HepG2 (cell line): ENCODE data around the gene COX8C. TPM values are rescaled to one million over a fixed set of nuclear protein-coding genes. Genes with fewer than 3 reads are reported as not detected.

ENCODE experiments used
- ATAC-seq: fragments of 200-7000 bp; cut with Tn5 transposase; 3 replicates; pipeline ENCODE4 v1.9.1; 2020; ENCODE audit warnings: mild to moderate bottlenecking, moderate library complexity
- BruUV-seq: library from RNA; stranded (reverse); fragments of 400-500 nt; replicated peaks from 2 replicates; lab custom pipeline; 2021; lab: Mats Ljungman, UMichigan
- CTCF ChIA-PET: fragments of 300-600 bp; formaldehyde crosslinking; extraction: SDS; loops from one replicate; lab custom pipeline; 2021; ENCODE audit warnings: low total read pairs, inconsistent platforms, low intra/inter-chr PET ratio; lab: Yijun Ruan, JAX
- POLR2A ChIA-PET: fragments of 350-600 bp; sonication (Branson Sonifier 250); formaldehyde crosslinking; loops from one replicate; lab custom pipeline; 2020; ENCODE audit warnings: antibody characterized with exemption, inconsistent platforms; lab: Yijun Ruan, JAX
- DNase-seq: peaks from one replicate; pipeline ENCODE4 v3.0.0-alpha.2; 2015; ENCODE audit warnings: low spot score
- FAIRE-seq: peaks from 3 replicates; lab custom pipeline; 2011; peaks lifted over from hg19 to GRCh38; lab: Jason Lieb, UNC
- H2AFZ ChIP-seq: one replicate; pipeline ENCODE4 v1.6.1; 2011; ENCODE audit warnings: low read length, inconsistent platforms
- H3K27ac ChIP-seq: fragments of 300-600 bp; 3 replicates; pipeline ENCODE4 v1.8.0; 2011; ENCODE audit warnings: mixed run types, mild to moderate bottlenecking, mixed read lengths, low read length, inconsistent platforms; ENCODE audit not compliant: insufficient read depth; ENCODE audit errors: extremely low read length
- H3K27me3 ChIP-seq, 2 experiments: fragments of 200-600 bp in 1 of 2; 2 replicates in 1 of 2; 3 replicates in 1 of 2; pipeline versions ENCODE4 v1.6.0 to v1.8.0; 2011; ENCODE audit warnings: low read length in 2 of 2, mild to moderate bottlenecking in 2 of 2, moderate library complexity in 2 of 2, inconsistent platforms in 1 of 2; ENCODE audit not compliant: insufficient read depth in 2 of 2, control insufficient read depth in 1 of 2
- H3K36me3 ChIP-seq, 2 experiments: fragments of 200-600 bp in 1 of 2; replicated peaks in 1 of 2; 2 replicates in 1 of 2; 3 replicates in 1 of 2; pipeline versions ENCODE4 v1.5.1 to v1.8.0; 2011; ENCODE audit warnings: low read length in 2 of 2, inconsistent platforms in 1 of 2; ENCODE audit not compliant: insufficient read depth in 2 of 2, control insufficient read depth in 1 of 2
- H3K4me1 ChIP-seq: 2 replicates; pipeline ENCODE4 v1.5.1; 2012; ENCODE audit warnings: low read length, inconsistent platforms; ENCODE audit not compliant: insufficient read depth
- H3K4me2 ChIP-seq: 2 replicates; pipeline ENCODE4 v1.6.0; 2011; ENCODE audit warnings: low read depth, low read length, inconsistent platforms
- H3K4me3 ChIP-seq, 3 experiments: fragments of 200-600 bp in 1 of 3; sonication (generic), shearing (Covaris generic) in 1 of 3; replicated peaks in 1 of 3; 2 replicates each; pipeline ENCODE4 v1.5.1; 2011 to 2016; ENCODE audit warnings: low read length in 3 of 3, inconsistent platforms in 2 of 3, low read depth in 2 of 3, mild to moderate bottlenecking in 2 of 3, control low read depth in 1 of 3, mixed read lengths in 1 of 3; ENCODE audit not compliant: insufficient read depth in 1 of 3
- H3K79me2 ChIP-seq: one replicate; pipeline ENCODE4 v1.6.1; 2011; ENCODE audit warnings: low read length, inconsistent platforms; ENCODE audit not compliant: insufficient read depth
- H3K9ac ChIP-seq: 2 replicates; pipeline ENCODE4 v1.6.0; 2011; ENCODE audit warnings: mild to moderate bottlenecking, low read depth, low read length, inconsistent platforms; ENCODE audit not compliant: insufficient read depth
- H3K9me3 ChIP-seq: 2 replicates; pipeline ENCODE4 v1.5.1; 2012; ENCODE audit warnings: mild to moderate bottlenecking, low read length
- H4K20me1 ChIP-seq: 2 replicates; pipeline ENCODE4 v1.6.0; 2011; ENCODE audit warnings: inconsistent platforms, mild to moderate bottlenecking, low read length, moderate library complexity; ENCODE audit not compliant: insufficient read depth
- HDAC1 ChIP-seq: sonication (generic); formaldehyde crosslinking; IDR thresholded peaks from 2 replicates; pipeline ENCODE4 v1.5.1; 2020; ENCODE audit warnings: mild to moderate bottlenecking, missing genetic modification reagents
- HDAC2 ChIP-seq: sonication (generic); formaldehyde crosslinking; IDR thresholded peaks from 2 replicates; pipeline ENCODE4 v1.4.0; 2020; ENCODE audit warnings: missing genetic modification reagents
- HNRNPUL1 ChIP-seq: fragments of 200-400 bp; formaldehyde crosslinking; IDR thresholded peaks from 2 replicates; pipeline ENCODE4 v1.6.1; 2017; ENCODE audit warnings: low read depth, mild to moderate bottlenecking, low read length, moderate library complexity
- HOXA7 ChIP-seq: sonication (generic); formaldehyde crosslinking; IDR thresholded peaks from 2 replicates; pipeline ENCODE4 v1.8.1; 2022; ENCODE audit warnings: mild to moderate bottlenecking, missing genetic modification reagents, moderate library complexity
- IRF2 ChIP-seq: IDR thresholded peaks from 2 replicates; pipeline ENCODE4 v1.6.1; 2018; ENCODE audit warnings: missing genetic modification reagents, missing compliant biosample characterization
- SETDB1 ChIP-seq: sonication (generic); formaldehyde crosslinking; IDR thresholded peaks from 2 replicates; pipeline ENCODE4 v1.5.1; 2020; ENCODE audit warnings: missing genetic modification reagents, mild to moderate bottlenecking, borderline replicate concordance
- SOX5 ChIP-seq: IDR thresholded peaks from 2 replicates; pipeline ENCODE4 v1.6.1; 2016; ENCODE audit warnings: borderline replicate concordance
- SP4 ChIP-seq: sonication (generic); formaldehyde crosslinking; IDR thresholded peaks from 2 replicates; pipeline ENCODE4 v1.8.1; 2023; ENCODE audit warnings: mild to moderate bottlenecking, missing genetic modification reagents
- ZNF550 ChIP-seq: sonication (generic); formaldehyde crosslinking; IDR thresholded peaks from 2 replicates; pipeline ENCODE4 v1.4.0; 2020; ENCODE audit warnings: mild to moderate bottlenecking, missing genetic modification reagents, borderline replicate concordance
- ZNF607 ChIP-seq: sonication (generic); formaldehyde crosslinking; IDR thresholded peaks from 2 replicates; pipeline ENCODE4 v1.5.1; 2020; ENCODE audit warnings: missing genetic modification reagents, mild to moderate bottlenecking, borderline replicate concordance
- ZNF615 ChIP-seq: sonication (generic); formaldehyde crosslinking; IDR thresholded peaks from 2 replicates; pipeline ENCODE4 v1.5.0; 2020; ENCODE audit warnings: mild to moderate bottlenecking, missing genetic modification reagents, borderline replicate concordance
- ZNF616 ChIP-seq: sonication (generic); formaldehyde crosslinking; IDR thresholded peaks from 2 replicates; pipeline ENCODE4 v1.5.0; 2020; ENCODE audit warnings: low read depth, mild to moderate bottlenecking, missing genetic modification reagents
- ZNF75D ChIP-seq: sonication (generic); formaldehyde crosslinking; IDR thresholded peaks from 2 replicates; pipeline ENCODE4 v1.8.1; 2023; ENCODE audit warnings: missing genetic modification reagents, mild to moderate bottlenecking, borderline replicate concordance
- ZNF784 ChIP-seq: sonication (generic); formaldehyde crosslinking; IDR thresholded peaks from 2 replicates; pipeline ENCODE4 v1.5.1; 2020; ENCODE audit warnings: missing genetic modification reagents, mild to moderate bottlenecking, borderline replicate concordance
- ZNF792 ChIP-seq: IDR thresholded peaks from 2 replicates; pipeline ENCODE4 v1.6.1; 2016
- WGBS: methylation state at CpG from one replicate; pipeline ENCODE4 v1.1.6; 2017; ENCODE audit warnings: low lambda C conversion rate; 5-methylcytosine and 5-hydroxymethylcytosine counted together
- in situ Hi-C: cut with HindIII; loops from 2 replicates; pipeline ENCODE4 v1.10.0; 2017; ENCODE audit warnings: low pct_unique_long_range_greater_than_20kb; ENCODE audit not compliant: extremely low pct_ligation_motif_present
- intact Hi-C: fragments of 100-400 bp; cut with micrococcal nuclease; formaldehyde crosslinking; loops from one replicate; pipeline ENCODE4 v1.10.0; 2022; ENCODE audit not compliant: unreplicated experiment
- polyA plus RNA-seq, 8 experiments: library from polyadenylated mRNA; depleted of rRNA in 3 of 8; stranded (reverse) in 7 of 8; unstranded in 1 of 8; fragments of >200 nt; fragmentation: Illumina TruSeq in 4 of 8; extraction: Trizol in 4 of 8; gene quantifications; 2 replicates each; pipeline versions ENCODE4 v1.2.1 to v1.2.3, GENCODE V29; 2011 to 2016; ENCODE audit warnings: low read depth in 4 of 8, missing spikeins in 1 of 8, mixed read lengths in 1 of 8; ENCODE audit not compliant: insufficient read depth in 1 of 8
- total RNA-seq, 5 experiments: library from RNA; depleted of rRNA; stranded (reverse); fragments of >200 nt; fragmentation: Illumina TruSeq; extraction: Trizol; gene quantifications; 2 replicates each; pipeline ENCODE4 v1.2.3, GENCODE V29; 2016; ENCODE audit warnings: low read depth in 1 of 5
- TF ChIP-seq, protein P1 (sequence below): sonication (generic); formaldehyde crosslinking; conservative IDR thresholded peaks from 2 replicates; pipeline ENCODE4 v1.8.0; 2022; ENCODE audit warnings: mild to moderate bottlenecking, moderate library complexity, missing genetic modification reagents
- TF ChIP-seq, protein P2 (sequence below): sonication (generic); formaldehyde crosslinking; IDR thresholded peaks from 2 replicates; pipeline ENCODE4 v1.5.0; 2020; ENCODE audit warnings: missing genetic modification reagents, mild to moderate bottlenecking, borderline replicate concordance

COX8C gene
- total and polyA plus RNA-seq, 2 of the 13 experiments (the other 11 are each of a cell fraction or from before 2014, with no cell fraction given): not detected

DNA sequence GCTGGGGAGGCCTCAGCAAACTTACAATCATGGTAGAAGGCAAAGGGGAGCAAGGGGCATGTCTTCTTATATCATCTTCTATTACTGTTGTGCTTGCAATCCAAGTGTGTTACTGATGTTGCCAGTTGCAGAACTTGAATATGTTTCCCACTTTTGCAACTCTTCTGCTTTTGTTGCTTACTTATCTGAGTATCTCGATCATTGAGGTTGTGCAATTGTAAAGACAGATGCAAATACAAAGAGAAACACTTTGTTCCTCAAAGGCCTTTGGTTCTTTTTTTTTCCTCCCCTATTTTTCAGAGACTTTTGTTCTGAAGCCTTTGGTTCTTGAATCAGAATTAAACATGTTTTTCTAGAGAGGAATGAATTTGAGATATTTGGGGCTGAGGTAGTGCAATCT lies 3.7 kb upstream of the COX8C start (continued):
- TF ChIP-seq ZNF607 (CRISPR knock-in tag): no peak
- no peak for TF ChIP-seq SETDB1 (CRISPR knock-in tag)
- TF ChIP-seq, protein P1, sequence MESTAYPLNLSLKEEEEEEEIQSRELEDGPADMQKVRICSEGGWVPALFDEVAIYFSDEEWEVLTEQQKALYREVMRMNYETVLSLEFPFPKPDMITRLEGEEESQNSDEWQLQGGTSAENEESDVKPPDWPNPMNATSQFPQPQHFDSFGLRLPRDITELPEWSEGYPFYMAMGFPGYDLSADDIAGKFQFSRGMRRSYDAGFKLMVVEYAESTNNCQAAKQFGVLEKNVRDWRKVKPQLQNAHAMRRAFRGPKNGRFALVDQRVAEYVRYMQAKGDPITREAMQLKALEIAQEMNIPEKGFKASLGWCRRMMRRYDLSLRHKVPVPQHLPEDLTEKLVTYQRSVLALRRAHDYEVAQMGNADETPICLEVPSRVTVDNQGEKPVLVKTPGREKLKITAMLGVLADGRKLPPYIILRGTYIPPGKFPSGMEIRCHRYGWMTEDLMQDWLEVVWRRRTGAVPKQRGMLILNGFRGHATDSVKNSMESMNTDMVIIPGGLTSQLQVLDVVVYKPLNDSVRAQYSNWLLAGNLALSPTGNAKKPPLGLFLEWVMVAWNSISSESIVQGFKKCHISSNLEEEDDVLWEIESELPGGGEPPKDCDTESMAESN (CRISPR knock-in tag): no peak
- no peak for TF ChIP-seq ZNF784 (CRISPR knock-in tag)

DNA sequence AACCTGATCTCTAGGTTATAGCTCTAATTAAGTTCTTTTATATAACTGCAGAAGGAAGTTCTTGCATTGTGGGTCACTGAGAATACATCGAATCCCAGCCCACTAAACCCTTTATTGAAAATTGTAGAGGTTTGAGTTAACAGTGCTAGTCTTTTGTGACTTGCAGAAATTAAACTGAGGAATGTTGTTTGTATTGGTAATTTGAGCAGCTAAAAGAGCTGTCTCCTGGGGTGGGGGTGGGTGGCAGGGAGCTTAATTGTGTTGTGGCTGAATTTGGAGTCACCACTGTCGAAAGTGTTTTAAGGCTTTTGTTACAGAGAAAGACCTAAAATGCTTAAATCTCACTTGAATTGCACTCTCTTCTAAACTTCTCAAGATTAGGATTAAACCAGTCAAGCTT lies 3.2 kb upstream of the COX8C start:
- 86% methylated on average over 2 of the region's 2 CpGs for WGBS
- intact Hi-C loops: no loop called here
- H2AFZ ChIP-seq: no peak overlapping the region
- in situ Hi-C loops: no loop called here
- no peak overlapping the region for H3K27ac ChIP-seq
- no peak for FAIRE-seq
- peaks cover 10% of the 10 kb centered on the region for H3K9me3 ChIP-seq
- H3K4me1 ChIP-seq: peaks cover 9% of the 10 kb centered on the region
- TF ChIP-seq ZNF616 (CRISPR knock-in tag) (no peak), HDAC1 (no peak), HOXA7 (CRISPR knock-in tag) (no peak), ZNF615 (no peak), HDAC2 (no peak), SP4 (no peak), HNRNPUL1 (no peak), ZNF75D (CRISPR knock-in tag) (no peak), ZNF550 (CRISPR knock-in tag) (no peak), ZNF607 (CRISPR knock-in tag) (no peak), ZNF792 (CRISPR knock-in tag) (no peak), IRF2 (no peak), SOX5 (CRISPR knock-in tag) (no peak)
- TF ChIP-seq, protein P2, sequence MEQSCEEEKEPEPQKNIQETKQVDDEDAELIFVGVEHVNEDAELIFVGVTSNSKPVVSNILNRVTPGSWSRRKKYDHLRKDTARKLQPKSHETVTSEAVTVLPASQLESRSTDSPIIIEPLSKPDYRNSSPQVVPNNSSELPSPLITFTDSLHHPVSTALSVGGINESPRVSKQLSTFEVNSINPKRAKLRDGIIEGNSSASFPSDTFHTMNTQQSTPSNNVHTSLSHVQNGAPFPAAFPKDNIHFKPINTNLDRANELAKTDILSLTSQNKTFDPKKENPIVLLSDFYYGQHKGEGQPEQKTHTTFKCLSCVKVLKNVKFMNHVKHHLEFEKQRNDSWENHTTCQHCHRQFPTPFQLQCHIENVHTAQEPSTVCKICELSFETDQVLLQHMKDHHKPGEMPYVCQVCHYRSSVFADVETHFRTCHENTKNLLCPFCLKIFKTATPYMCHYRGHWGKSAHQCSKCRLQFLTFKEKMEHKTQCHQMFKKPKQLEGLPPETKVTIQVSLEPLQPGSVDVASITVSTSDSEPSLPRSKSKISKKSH: no peak
- no peaks in the 10 kb centered on the region for H4K20me1 ChIP-seq
- H3K4me3 ChIP-seq: no peak overlapping the region
- ChIA-PET POLR2A (no interaction called here), CTCF (no interaction called here)
- no peak overlapping the region for H3K9ac ChIP-seq
- H3K4me2 ChIP-seq: no peak overlapping the region
- BruUV-seq: no TSS peak
- no peaks in the 10 kb centered on the region for H3K36me3 ChIP-seq
- ATAC-seq: no peak
- H3K27me3 ChIP-seq: no peaks in the 10 kb centered on the region
- no peaks in the 10 kb centered on the region for H3K79me2 ChIP-seq
- DNase-seq: no peak
